GM12878 (cell line): ENCODE results near the gene PPP1R3E. TPM values are rescaled to one million over a fixed set of nuclear protein-coding genes. Genes with fewer than 3 reads are reported as not detected.

Experiments
- BACH1 ChIP-seq: fragments of 450-650 bp; IDR thresholded peaks from 2 replicates; pipeline ENCODE4 v1.6.1; 2017; ENCODE audit warnings: mild to moderate bottlenecking, borderline replicate concordance
- CBFB ChIP-seq: IDR thresholded peaks from 2 replicates; pipeline ENCODE4 v1.6.1; 2016; ENCODE audit warnings: antibody characterized with exemption, low read depth
- CEBPZ ChIP-seq: fragments of 150-350 bp; IDR thresholded peaks from 2 replicates; pipeline ENCODE4 v1.6.1; 2016; ENCODE audit warnings: low read depth, low read length
- CREB1 ChIP-seq: IDR thresholded peaks from 2 replicates; pipeline ENCODE4 v1.6.1; 2012; ENCODE audit warnings: low read depth, mild to moderate bottlenecking, inconsistent platforms
- FOS ChIP-seq: IDR thresholded peaks from 3 replicates; pipeline ENCODE4 v1.6.1; 2011; ENCODE audit warnings: borderline replicate concordance; ENCODE audit not compliant: insufficient read length; ENCODE audit errors: extremely low read depth
- FOXK2 ChIP-seq: fragments of 450-650 bp; IDR thresholded peaks from 2 replicates; pipeline ENCODE4 v1.6.1; 2017; ENCODE audit warnings: mild to moderate bottlenecking, moderate library complexity
- HDAC2 ChIP-seq: fragments of 200-600 bp; sonication (generic); IDR thresholded peaks from 2 replicates; pipeline ENCODE4 v1.6.1; 2017
- IRF3 ChIP-seq: fragments of 450-650 bp; IDR thresholded peaks from 2 replicates; pipeline ENCODE4 v1.6.1; 2014; ENCODE audit warnings: mild to moderate bottlenecking
- MEF2B ChIP-seq: fragments of 450-650 bp; IDR thresholded peaks from 2 replicates; pipeline ENCODE4 v1.6.1; 2018; ENCODE audit warnings: mild to moderate bottlenecking, moderate library complexity; ENCODE audit not compliant: partially characterized antibody, poor library complexity, severe bottlenecking
- MLLT1 ChIP-seq: fragments of 450-650 bp; IDR thresholded peaks from 2 replicates; pipeline ENCODE4 v1.6.1; 2016; ENCODE audit warnings: mild to moderate bottlenecking
- MTA3 ChIP-seq: IDR thresholded peaks from 2 replicates; pipeline ENCODE4 v1.6.1; 2012; ENCODE audit warnings: low read length, inconsistent platforms, borderline replicate concordance
- MXI1 ChIP-seq: fragments of 150-350 bp; IDR thresholded peaks from 2 replicates; pipeline ENCODE4 v1.6.1; 2011; ENCODE audit warnings: low read depth, mild to moderate bottlenecking, inconsistent platforms, low read length, improper control_type of control experiment
- NBN ChIP-seq: fragments of 450-650 bp; IDR thresholded peaks from 2 replicates; pipeline ENCODE4 v1.6.1; 2016
- NFYB ChIP-seq: IDR thresholded peaks from 2 replicates; pipeline ENCODE4 v1.6.1; 2011; ENCODE audit warnings: low read depth, mild to moderate bottlenecking, low read length, improper control_type of control experiment, moderate library complexity; ENCODE audit not compliant: insufficient read depth
- PAX5 ChIP-seq: IDR thresholded peaks from 2 replicates; pipeline ENCODE4 v1.6.1; 2011; ENCODE audit warnings: low read depth, low read length, borderline replicate concordance
- POLR2A ChIP-seq: IDR thresholded peaks from 2 replicates; pipeline ENCODE4 v1.6.1; 2011; ENCODE audit warnings: low read depth, mild to moderate bottlenecking, low read length
- STAT1 ChIP-seq: fragments of 450-650 bp; conservative IDR thresholded peaks from 2 replicates; pipeline ENCODE4 v1.6.1; 2014; ENCODE audit warnings: antibody characterized with exemption, mild to moderate bottlenecking
- TCF12 ChIP-seq: IDR thresholded peaks from 2 replicates; pipeline ENCODE4 v1.6.1; 2011; ENCODE audit warnings: low read depth, mild to moderate bottlenecking, low read length
- polyA plus RNA-seq, 11 experiments: library from polyadenylated mRNA; depleted of rRNA in 4 of 11; unstranded in 6 of 11; stranded (reverse) in 5 of 11; fragments of >200 nt; fragmentation: Nextera tagmentation in 4 of 11; fragmentation: Illumina TruSeq in 1 of 11; extraction: Ambion mirVana in 4 of 11; extraction: Trizol in 1 of 11; gene quantifications; 1 replicate in 1 of 11; 2 replicates in 10 of 11; pipeline versions ENCODE4 v1.2.1 to v1.2.3, GENCODE V29; 2011 to 2016; ENCODE audit warnings: inconsistent platforms in 2 of 11, missing spikeins in 2 of 11, low read depth in 1 of 11
- total RNA-seq, 4 experiments: library from RNA; depleted of rRNA in 3 of 4; stranded (reverse); fragments of >200 nt in 3 of 4; fragmentation: Illumina TruSeq in 1 of 4; extraction: Trizol in 1 of 4; gene quantifications; 2 replicates each; pipeline versions ENCODE4 v1.2.1 to v1.2.3, GENCODE V29; 2013 to 2021
- TF ChIP-seq, protein P1 (sequence below): fragments of 150-350 bp; IDR thresholded peaks from 2 replicates; pipeline ENCODE4 v1.6.1; 2014; ENCODE audit warnings: mild to moderate bottlenecking, low read depth, low read length
- TF ChIP-seq, protein P2 (sequence below): fragments of 450-650 bp; IDR thresholded peaks from 2 replicates; pipeline ENCODE4 v1.6.1; 2018; ENCODE audit warnings: mild to moderate bottlenecking, low read depth, moderate library complexity; ENCODE audit not compliant: partially characterized antibody

The PPP1R3E gene
- total and polyA plus RNA-seq, 10 of the 15 experiments (the other 5 are each of a cell fraction or from before 2014, with no cell fraction given), result 4.6 to 26.4 (median 7.1) TPM

DNA sequence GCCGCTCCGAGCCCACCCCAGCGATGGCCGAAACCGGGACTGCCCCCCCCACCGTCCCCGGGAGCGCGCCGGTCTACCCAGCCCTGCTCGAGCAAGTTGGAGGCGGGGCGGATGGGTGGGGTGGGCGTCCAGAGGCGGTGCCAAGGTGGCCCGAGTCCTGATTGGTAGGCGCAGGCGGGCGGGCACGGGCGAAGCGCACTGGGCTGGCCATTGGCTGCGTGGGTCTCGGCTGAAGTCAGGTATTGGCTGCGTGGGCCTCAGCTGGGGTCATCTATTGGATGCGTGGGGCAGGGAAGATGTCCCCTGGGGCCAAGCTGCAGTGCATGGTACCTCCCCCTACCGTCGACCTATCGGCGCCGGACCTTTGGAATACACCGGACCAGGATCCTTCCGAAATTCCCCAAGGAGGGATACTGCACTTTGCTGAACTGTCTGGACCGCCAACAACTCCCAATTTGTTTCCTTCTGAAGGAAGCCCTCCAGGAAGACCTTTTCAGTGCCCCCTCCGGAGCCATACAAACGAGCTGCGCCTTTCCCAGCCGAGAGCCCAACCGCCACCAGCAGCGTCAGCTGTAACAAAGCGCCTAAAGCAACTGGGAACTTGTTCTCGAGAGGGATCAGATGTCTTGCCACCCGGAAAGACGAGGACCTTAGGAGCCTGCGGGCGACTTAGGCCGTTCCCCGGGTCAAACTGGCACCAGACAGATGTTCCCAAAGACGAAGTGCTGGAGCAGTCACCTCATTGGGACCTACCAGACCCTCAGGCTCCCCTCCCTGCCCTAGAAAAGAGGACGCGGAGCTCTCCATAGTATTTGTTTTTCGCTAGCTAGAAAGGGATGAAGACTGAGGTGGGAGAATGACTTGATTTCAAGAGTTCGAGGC lies 16.4 kb downstream of the PPP1R3E start, which contains the start of gene HOMEZ (continued):
- TF ChIP-seq CEBPZ (peak; percentile 62), FOXK2 (peak; percentile 47; the same call in 1 of the 2 replicates), MEF2B (peak; percentile 99), MTA3 (no peak), IRF3 (peak; percentile 97), CREB1 (peak; percentile 72; the same call in 1 of the 2 replicates), MXI1 (peak; percentile 72; the same call in 1 of the 2 replicates), STAT1 (0 out of 2 replicates have a peak, but pooled peaks have one; percentile 32), BACH1 (0 out of 2 replicates have a peak, but pooled peaks have one; percentile 50), TCF12 (0 out of 2 replicates have a peak, but pooled peaks have one; percentile 2), NBN (peak; percentile 30), MLLT1 (0 out of 2 replicates have a peak, but pooled peaks have one; percentile 16), CBFB (no peak), FOS (peak; percentile 93), NFYB (peak; percentile 100), HDAC2 (no peak), PAX5 (peak; percentile 8; the same call in 1 of the 2 replicates), POLR2A (peak; percentile 71)
- TF ChIP-seq, protein P1, sequence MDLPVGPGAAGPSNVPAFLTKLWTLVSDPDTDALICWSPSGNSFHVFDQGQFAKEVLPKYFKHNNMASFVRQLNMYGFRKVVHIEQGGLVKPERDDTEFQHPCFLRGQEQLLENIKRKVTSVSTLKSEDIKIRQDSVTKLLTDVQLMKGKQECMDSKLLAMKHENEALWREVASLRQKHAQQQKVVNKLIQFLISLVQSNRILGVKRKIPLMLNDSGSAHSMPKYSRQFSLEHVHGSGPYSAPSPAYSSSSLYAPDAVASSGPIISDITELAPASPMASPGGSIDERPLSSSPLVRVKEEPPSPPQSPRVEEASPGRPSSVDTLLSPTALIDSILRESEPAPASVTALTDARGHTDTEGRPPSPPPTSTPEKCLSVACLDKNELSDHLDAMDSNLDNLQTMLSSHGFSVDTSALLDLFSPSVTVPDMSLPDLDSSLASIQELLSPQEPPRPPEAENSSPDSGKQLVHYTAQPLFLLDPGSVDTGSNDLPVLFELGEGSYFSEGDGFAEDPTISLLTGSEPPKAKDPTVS, result no peak
- TF ChIP-seq, protein P2, sequence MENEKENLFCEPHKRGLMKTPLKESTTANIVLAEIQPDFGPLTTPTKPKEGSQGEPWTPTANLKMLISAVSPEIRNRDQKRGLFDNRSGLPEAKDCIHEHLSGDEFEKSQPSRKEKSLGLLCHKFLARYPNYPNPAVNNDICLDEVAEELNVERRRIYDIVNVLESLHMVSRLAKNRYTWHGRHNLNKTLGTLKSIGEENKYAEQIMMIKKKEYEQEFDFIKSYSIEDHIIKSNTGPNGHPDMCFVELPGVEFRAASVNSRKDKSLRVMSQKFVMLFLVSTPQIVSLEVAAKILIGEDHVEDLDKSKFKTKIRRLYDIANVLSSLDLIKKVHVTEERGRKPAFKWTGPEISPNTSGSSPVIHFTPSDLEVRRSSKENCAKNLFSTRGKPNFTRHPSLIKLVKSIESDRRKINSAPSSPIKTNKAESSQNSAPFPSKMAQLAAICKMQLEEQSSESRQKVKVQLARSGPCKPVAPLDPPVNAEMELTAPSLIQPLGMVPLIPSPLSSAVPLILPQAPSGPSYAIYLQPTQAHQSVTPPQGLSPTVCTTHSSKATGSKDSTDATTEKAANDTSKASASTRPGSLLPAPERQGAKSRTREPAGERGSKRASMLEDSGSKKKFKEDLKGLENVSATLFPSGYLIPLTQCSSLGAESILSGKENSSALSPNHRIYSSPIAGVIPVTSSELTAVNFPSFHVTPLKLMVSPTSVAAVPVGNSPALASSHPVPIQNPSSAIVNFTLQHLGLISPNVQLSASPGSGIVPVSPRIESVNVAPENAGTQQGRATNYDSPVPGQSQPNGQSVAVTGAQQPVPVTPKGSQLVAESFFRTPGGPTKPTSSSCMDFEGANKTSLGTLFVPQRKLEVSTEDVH, result no peak
